ENCODE results near the gene ACER1.

Gene ACER1

DNA sequence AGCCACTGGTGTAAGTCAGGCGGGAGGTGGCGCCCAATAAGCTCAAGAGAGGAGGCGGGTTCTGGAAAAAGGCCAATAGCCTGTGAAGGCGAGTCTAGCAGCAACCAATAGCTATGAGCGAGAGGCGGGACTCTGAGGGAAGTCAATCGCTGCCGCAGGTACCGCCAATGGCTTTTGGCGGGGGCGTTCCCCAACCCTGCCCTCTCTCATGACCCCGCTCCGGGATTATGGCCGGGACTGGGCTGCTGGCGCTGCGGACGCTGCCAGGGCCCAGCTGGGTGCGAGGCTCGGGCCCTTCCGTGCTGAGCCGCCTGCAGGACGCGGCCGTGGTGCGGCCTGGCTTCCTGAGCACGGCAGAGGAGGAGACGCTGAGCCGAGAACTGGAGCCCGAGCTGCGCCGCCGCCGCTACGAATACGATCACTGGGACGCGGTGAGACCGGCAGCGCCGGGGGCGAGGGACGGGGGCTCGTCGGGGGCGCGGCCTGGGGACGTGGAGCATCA, 39.2 kb upstream of the ACER1 start, which contains the start of gene ALKBH7:
TSS of gene ALKBH7 (plus strand) at position 201 of the 502 bp plus-strand sequence. CDS start at position 228, 27 bp downstream.
- H3K9me3 ChIP-seq (ENCODE audit: control insufficient read depth, insufficient read depth, low read depth, low read length), result no peaks in the 10 kb centered on the region
- H3K4me3 ChIP-seq (ENCODE audit: low read depth, low read length), result peak within 1 kb of the TSS; percentile 88
- peak within 1 kb of the TSS; percentile 88 for H3K27ac ChIP-seq (ENCODE audit: extremely low read depth, low read depth, low read length)
- ChIA-PET POLR2A (interaction anchor here (0.5 to 3.0 kb wide), 19 partner anchors 10 to 683 kb away, joined by 3 to 60 read pairs (median 4); partner anchors contain the start of genes CATSPERD, CLPP, GPR108 and GTF2F1), CTCF (interaction anchor here (0.5 to 1.1 kb wide), 7 partner anchors 8 to 123 kb away, joined by 3 to 4 read pairs (median 3); no protein-coding TSS in a partner anchor)
- peaks cover 3% of the 10 kb centered on the region; the same call in 1 of the 2 replicates for H3K4me1 ChIP-seq (ENCODE audit: control insufficient read depth, insufficient read depth, low read length)
- peaks cover 11 to 17% of the 10 kb centered on the region in 2 experiments; a peak in 2 of 3 replicates for H3K36me3 ChIP-seq (ENCODE audit: control insufficient read depth in 2 of 2, insufficient read depth in 1 of 2, low read length in 2 of 2)
- TF ChIP-seq ZNF302 (tag by site-specific recombination; IDR thresholded peaks at IDR 0.05; ENCODE audit: low read depth) (no peak), ZNF514 (tag by site-specific recombination; IDR thresholded peaks at IDR 0.05) (no peak), ZNF2 (tag by site-specific recombination; IDR thresholded peaks at IDR 0.05) (peak; percentile 58; the same call in 1 of the 2 replicates), ZNF324 (tag by site-specific recombination; IDR thresholded peaks at IDR 0.05) (peak; percentile 63; the same call in 1 of the 2 replicates), ZNF629 (tag by site-specific recombination; IDR thresholded peaks at IDR 0.05) (peak; percentile 21; the same call in 1 of the 2 replicates), ZNF555 (tag by site-specific recombination; conservative IDR thresholded peaks at IDR 0.05) (no peak), ZBTB48 (tag by site-specific recombination; IDR thresholded peaks at IDR 0.05) (no peak), ZNF600 (tag by site-specific recombination; IDR thresholded peaks at IDR 0.05) (peak; percentile 56), ZNF621 (tag by site-specific recombination; IDR thresholded peaks at IDR 0.05) (no peak), SP2 (tag by site-specific recombination; IDR thresholded peaks at IDR 0.05) (peak; percentile 97), ZBTB20 (tag by site-specific recombination; IDR thresholded peaks at IDR 0.05) (peak; percentile 43; the same call in 1 of the 2 replicates), ZSCAN5A (tag by site-specific recombination; IDR thresholded peaks at IDR 0.05) (peak; percentile 76; the same call in 1 of the 2 replicates), KLF17 (tag by site-specific recombination; IDR thresholded peaks at IDR 0.05) (peak; percentile 46; the same call in 1 of the 2 replicates), GLIS1 (tag by site-specific recombination; IDR thresholded peaks at IDR 0.05) (no peak), FEZF1 (tag by site-specific recombination; IDR thresholded peaks at IDR 0.05) (peak; percentile 50), ZNF394 (tag by site-specific recombination; IDR thresholded peaks at IDR 0.05; ENCODE audit: borderline replicate concordance) (peak; percentile 36; the same call in 1 of the 2 replicates), ZBTB11 (tag by site-specific recombination; conservative IDR thresholded peaks at IDR 0.05; ENCODE audit: low read depth) (no peak), ZNF610 (tag by site-specific recombination; IDR thresholded peaks at IDR 0.05; ENCODE audit: borderline replicate concordance) (peak; percentile 54; the same call in 1 of the 2 replicates), ZNF660 (tag by site-specific recombination; IDR thresholded peaks at IDR 0.05) (no peak)
- TF ChIP-seq, protein P1, sequence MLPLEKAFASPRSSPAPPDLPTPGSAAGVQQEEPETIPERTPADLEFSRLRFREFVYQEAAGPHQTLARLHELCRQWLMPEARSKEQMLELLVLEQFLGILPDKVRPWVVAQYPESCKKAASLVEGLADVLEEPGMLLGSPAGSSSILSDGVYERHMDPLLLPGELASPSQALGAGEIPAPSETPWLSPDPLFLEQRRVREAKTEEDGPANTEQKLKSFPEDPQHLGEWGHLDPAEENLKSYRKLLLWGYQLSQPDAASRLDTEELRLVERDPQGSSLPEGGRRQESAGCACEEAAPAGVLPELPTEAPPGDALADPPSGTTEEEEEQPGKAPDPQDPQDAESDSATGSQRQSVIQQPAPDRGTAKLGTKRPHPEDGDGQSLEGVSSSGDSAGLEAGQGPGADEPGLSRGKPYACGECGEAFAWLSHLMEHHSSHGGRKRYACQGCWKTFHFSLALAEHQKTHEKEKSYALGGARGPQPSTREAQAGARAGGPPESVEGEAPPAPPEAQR (tag by site-specific recombination; IDR thresholded peaks at IDR 0.05), result no peak
- TF ChIP-seq, protein P2, sequence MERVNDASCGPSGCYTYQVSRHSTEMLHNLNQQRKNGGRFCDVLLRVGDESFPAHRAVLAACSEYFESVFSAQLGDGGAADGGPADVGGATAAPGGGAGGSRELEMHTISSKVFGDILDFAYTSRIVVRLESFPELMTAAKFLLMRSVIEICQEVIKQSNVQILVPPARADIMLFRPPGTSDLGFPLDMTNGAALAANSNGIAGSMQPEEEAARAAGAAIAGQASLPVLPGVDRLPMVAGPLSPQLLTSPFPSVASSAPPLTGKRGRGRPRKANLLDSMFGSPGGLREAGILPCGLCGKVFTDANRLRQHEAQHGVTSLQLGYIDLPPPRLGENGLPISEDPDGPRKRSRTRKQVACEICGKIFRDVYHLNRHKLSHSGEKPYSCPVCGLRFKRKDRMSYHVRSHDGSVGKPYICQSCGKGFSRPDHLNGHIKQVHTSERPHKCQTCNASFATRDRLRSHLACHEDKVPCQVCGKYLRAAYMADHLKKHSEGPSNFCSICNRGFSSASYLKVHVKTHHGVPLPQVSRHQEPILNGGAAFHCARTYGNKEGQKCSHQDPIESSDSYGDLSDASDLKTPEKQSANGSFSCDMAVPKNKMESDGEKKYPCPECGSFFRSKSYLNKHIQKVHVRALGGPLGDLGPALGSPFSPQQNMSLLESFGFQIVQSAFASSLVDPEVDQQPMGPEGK (tag by site-specific recombination; IDR thresholded peaks at IDR 0.05), result peak; percentile 99
- TF ChIP-seq, protein P3, sequence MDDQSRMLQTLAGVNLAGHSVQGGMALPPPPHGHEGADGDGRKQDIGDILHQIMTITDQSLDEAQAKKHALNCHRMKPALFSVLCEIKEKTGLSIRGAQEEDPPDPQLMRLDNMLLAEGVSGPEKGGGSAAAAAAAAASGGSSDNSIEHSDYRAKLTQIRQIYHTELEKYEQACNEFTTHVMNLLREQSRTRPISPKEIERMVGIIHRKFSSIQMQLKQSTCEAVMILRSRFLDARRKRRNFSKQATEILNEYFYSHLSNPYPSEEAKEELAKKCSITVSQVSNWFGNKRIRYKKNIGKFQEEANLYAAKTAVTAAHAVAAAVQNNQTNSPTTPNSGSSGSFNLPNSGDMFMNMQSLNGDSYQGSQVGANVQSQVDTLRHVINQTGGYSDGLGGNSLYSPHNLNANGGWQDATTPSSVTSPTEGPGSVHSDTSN (CRISPR knock-in tag; IDR thresholded peaks at IDR 0.05), result peak; percentile 86; the same call in 1 of the 2 replicates
- TF ChIP-seq, protein P4, sequence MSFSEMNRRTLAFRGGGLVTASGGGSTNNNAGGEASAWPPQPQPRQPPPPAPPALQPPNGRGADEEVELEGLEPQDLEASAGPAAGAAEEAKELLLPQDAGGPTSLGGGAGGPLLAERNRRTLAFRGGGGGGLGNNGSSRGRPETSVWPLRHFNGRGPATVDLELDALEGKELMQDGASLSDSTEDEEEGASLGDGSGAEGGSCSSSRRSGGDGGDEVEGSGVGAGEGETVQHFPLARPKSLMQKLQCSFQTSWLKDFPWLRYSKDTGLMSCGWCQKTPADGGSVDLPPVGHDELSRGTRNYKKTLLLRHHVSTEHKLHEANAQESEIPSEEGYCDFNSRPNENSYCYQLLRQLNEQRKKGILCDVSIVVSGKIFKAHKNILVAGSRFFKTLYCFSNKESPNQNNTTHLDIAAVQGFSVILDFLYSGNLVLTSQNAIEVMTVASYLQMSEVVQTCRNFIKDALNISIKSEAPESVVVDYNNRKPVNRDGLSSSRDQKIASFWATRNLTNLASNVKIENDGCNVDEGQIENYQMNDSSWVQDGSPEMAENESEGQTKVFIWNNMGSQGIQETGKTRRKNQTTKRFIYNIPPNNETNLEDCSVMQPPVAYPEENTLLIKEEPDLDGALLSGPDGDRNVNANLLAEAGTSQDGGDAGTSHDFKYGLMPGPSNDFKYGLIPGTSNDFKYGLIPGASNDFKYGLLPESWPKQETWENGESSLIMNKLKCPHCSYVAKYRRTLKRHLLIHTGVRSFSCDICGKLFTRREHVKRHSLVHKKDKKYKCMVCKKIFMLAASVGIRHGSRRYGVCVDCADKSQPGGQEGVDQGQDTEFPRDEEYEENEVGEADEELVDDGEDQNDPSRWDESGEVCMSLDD (tag by site-specific recombination; IDR thresholded peaks at IDR 0.05), result no peak
